OCI-LY7 (cell line): ENCODE data around the gene FAM163A.

Source experiments
- EZH2phosphoT487 ChIP-seq: fragments of 200-600 bp; sonication (generic); IDR thresholded peaks from 2 replicates; pipeline ENCODE4 v1.6.1; 2018; ENCODE audit warnings: low read depth, borderline replicate concordance, mild to moderate bottlenecking, mixed run types, antibody characterized with exemption, low read length, moderate library complexity, mixed read lengths
- TF ChIP-seq, protein P1 (sequence below): fragments of 200-600 bp; sonication (generic); conservative IDR thresholded peaks from 2 replicates; pipeline ENCODE4 v1.5.1; 2014; ENCODE audit warnings: mild to moderate bottlenecking, antibody characterized with exemption, low read length, moderate library complexity, mixed read lengths

- TF ChIP-seq, protein P1, sequence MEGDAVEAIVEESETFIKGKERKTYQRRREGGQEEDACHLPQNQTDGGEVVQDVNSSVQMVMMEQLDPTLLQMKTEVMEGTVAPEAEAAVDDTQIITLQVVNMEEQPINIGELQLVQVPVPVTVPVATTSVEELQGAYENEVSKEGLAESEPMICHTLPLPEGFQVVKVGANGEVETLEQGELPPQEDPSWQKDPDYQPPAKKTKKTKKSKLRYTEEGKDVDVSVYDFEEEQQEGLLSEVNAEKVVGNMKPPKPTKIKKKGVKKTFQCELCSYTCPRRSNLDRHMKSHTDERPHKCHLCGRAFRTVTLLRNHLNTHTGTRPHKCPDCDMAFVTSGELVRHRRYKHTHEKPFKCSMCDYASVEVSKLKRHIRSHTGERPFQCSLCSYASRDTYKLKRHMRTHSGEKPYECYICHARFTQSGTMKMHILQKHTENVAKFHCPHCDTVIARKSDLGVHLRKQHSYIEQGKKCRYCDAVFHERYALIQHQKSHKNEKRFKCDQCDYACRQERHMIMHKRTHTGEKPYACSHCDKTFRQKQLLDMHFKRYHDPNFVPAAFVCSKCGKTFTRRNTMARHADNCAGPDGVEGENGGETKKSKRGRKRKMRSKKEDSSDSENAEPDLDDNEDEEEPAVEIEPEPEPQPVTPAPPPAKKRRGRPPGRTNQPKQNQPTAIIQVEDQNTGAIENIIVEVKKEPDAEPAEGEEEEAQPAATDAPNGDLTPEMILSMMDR, result no peak
- no peak for TF ChIP-seq EZH2phosphoT487
These were observed 23.8 kb upstream of the FAM163A start for GRCh38 chr1:179719272-179719671.
